ENCODE measurements around the gene KDM1A. TPM values are rescaled to one million over a fixed set of nuclear protein-coding genes. Genes with fewer than 3 reads are reported as not detected.

The KDM1A gene
- total and polyA plus RNA-seq, 8 donors: 17.1 to 78.9 (median 29.2) TPM

DNA sequence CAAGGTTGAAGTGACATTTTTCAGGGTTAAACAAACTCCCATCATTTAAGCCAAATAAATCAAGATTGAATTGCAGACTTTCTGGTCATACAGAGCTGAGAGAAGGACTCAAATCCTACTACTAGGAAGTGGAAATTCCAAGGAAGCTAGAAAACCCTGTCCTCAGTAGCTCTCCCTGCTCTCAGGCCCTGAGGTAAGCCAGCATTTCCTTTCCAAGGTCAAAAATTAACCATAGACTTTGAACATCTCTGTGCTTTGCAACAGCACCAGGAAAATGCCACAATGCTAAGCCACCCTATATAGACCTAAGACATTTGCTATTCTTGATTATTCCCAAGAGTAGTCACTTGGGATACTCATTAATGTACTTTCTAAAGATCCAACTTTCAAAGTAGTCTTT lies 104.3 kb downstream of the KDM1A start:
- TF ChIP-seq POLR2A (IDR thresholded peaks at IDR 0.05): no peak
- no peak for TF ChIP-seq POLR2AphosphoS5 (IDR thresholded peaks at IDR 0.05)
- Histone ChIP-seq H3K9me3 (no peaks in the 10 kb centered on the region), H3K4me1 (peaks cover 13 to 64% (median 40%) of the 10 kb centered on the region in 4 donors), H3K36me3 (no peaks in the 10 kb centered on the region), H3K27ac (no peak overlapping the region), H3K27me3 (no peaks in the 10 kb centered on the region), H3K4me3 (no peak overlapping the region)
- intact Hi-C loops (cut with DNase I; ENCODE audit: low total_unique reads): no loop called here
- no peak for DNase-seq

DNA sequence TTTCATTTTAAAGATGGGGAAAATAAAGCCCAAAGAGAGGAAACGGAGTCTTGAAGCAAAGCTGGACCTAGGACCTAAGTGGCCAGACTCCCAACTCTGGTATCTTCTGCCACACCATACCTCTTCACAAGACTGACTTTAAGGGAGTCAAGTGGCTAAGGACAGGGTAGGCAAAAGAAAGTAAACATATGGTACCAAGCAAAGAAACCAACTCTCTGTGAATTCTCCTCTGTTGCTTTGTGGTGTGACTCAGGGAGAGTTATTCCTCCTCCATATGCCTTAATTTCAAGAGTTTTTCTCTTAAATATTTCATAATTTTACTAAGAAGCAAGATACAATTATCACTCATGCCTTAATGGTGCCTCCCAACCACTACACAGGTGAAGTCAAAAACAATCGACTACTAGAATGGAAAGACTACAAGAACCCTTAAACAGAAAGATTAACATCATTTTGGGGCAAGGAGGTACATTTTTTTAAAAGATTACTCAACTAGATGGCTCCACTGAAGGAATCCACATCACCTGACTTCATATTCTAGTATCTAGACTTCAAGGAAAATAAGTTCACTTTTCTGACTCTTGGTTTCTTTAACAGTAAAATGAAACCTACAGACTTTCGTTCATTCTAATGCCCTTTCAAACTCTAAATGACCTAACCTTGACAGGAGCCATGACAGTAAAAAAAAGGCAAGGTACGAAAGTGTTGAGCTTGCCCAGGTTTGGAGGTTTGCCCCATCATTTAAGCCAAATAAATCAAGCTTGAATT lies 105.2 kb downstream of the KDM1A start:
- TF ChIP-seq, protein P1, sequence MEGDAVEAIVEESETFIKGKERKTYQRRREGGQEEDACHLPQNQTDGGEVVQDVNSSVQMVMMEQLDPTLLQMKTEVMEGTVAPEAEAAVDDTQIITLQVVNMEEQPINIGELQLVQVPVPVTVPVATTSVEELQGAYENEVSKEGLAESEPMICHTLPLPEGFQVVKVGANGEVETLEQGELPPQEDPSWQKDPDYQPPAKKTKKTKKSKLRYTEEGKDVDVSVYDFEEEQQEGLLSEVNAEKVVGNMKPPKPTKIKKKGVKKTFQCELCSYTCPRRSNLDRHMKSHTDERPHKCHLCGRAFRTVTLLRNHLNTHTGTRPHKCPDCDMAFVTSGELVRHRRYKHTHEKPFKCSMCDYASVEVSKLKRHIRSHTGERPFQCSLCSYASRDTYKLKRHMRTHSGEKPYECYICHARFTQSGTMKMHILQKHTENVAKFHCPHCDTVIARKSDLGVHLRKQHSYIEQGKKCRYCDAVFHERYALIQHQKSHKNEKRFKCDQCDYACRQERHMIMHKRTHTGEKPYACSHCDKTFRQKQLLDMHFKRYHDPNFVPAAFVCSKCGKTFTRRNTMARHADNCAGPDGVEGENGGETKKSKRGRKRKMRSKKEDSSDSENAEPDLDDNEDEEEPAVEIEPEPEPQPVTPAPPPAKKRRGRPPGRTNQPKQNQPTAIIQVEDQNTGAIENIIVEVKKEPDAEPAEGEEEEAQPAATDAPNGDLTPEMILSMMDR (IDR thresholded peaks at IDR 0.05): no peak
- no peak for TF ChIP-seq POLR2AphosphoS5 (IDR thresholded peaks at IDR 0.05)
- no peak for TF ChIP-seq EP300 (IDR thresholded peaks at IDR 0.05)
- no peak for TF ChIP-seq POLR2A (IDR thresholded peaks at IDR 0.05)
- Histone ChIP-seq H3K4me3 (no peak overlapping the region), H3K36me3 (no peaks in the 10 kb centered on the region), H3K9me3 (no peaks in the 10 kb centered on the region), H3K27ac (no peak overlapping the region), H3K27me3 (no peaks in the 10 kb centered on the region), H3K4me1 (peaks cover 13 to 59% (median 37%) of the 10 kb centered on the region in 4 donors)
- whole genome bisulfite sequencing, 5 donors: 89 to 95% (median 92%) methylated on average over 4 of the region's 4 CpGs
- DNase-seq: no peak
- intact Hi-C loops (cut with DNase I; ENCODE audit: low total_unique reads): no loop called here

DNA sequence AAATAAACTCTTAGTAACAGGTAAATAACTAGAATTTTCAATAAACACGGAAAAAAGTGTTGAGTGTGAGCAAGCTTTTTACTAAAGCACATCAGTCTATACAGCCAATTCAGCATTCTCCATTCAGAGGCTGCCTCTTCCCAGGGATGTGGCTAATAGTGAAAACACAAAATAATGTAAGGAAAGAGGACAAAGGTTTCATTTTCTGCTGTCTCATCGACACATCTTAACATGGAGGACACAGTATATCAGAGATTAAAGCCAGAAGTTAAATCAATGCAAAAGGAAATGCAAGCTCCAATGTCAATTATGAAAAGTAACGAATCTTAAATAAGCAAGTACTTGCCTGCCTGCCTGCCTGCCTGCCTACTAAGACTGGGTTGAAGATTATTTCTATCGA lies 106.2 kb downstream of the KDM1A start:
- no peaks in the 10 kb centered on the region for H3K9me3 ChIP-seq
- H3K4me1 ChIP-seq: peaks cover 8 to 49% (median 31%) of the 10 kb centered on the region in 4 donors
- DNase-seq: no peak
- intact Hi-C loops (cut with DNase I; ENCODE audit: low total_unique reads): no loop called here
- no peak overlapping the region for H3K27ac ChIP-seq
- H3K27me3 ChIP-seq: no peaks in the 10 kb centered on the region
- no peak for TF ChIP-seq EP300 (IDR thresholded peaks at IDR 0.05)
- TF ChIP-seq POLR2AphosphoS5 (IDR thresholded peaks at IDR 0.05): no peak
- TF ChIP-seq, protein P1 (IDR thresholded peaks at IDR 0.05): no peak
- no peak for TF ChIP-seq POLR2A (IDR thresholded peaks at IDR 0.05)
- 80 to 90% (median 88%) methylated on average over 4 of the region's 4 CpGs for WGBS, 5 donors
- no peak overlapping the region for H3K4me3 ChIP-seq
- no peaks in the 10 kb centered on the region for H3K36me3 ChIP-seq

DNA sequence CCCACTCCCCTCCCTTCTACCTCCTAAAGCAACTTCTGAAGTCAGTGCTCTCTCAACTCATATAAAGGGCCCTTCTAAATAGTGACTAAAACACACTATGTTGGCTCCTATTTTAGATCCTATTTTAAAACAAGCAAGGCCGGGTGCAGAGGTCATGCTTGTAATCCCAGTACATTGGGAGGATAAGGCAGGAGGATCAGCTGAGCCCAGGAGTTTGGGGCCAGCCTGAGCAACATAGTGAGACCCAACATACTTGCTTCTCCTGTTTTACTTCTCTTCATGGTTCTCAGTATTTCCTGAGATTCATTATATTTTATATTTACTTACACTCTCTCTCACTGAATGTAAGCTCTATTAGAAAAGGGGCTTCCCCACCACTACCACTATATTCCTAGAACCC lies 106.9 kb downstream of the KDM1A start:
- Histone ChIP-seq H3K4me3 (no peak overlapping the region), H3K36me3 (no peaks in the 10 kb centered on the region), H3K27me3 (no peaks in the 10 kb centered on the region), H3K4me1 (peaks cover 8 to 43% (median 28%) of the 10 kb centered on the region in 4 donors), H3K27ac (no peak overlapping the region), H3K9me3 (no peaks in the 10 kb centered on the region)
- intact Hi-C loops (cut with DNase I; ENCODE audit: low total_unique reads): no loop called here
- TF ChIP-seq POLR2A (IDR thresholded peaks at IDR 0.05): no peak
- TF ChIP-seq EP300 (IDR thresholded peaks at IDR 0.05): no peak
- no peak for TF ChIP-seq POLR2AphosphoS5 (IDR thresholded peaks at IDR 0.05)
- TF ChIP-seq, protein P1 (IDR thresholded peaks at IDR 0.05): no peak
- DNase-seq: no peak
- WGBS, 5 donors: 42 to 65% (median 60%) methylated on average over 1 of the region's 1 CpG

DNA sequence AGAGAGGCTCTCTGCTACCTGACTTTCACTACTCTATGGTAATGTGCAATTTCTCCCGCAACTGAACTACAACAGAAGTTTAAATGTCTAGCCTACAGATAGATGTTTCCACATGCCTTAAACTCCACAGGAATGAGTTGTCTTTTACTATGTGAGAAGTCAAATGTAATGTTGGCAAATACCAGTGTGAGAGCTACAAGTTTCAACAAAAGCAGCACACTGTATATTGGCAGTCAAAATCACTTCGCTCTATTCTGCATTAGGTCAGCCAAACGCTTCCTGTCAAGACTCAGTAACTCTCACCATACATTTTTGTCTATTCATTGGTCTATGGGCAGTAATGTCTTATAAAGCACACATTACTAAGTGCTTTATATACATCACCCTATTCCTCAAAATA lies 107.5 kb downstream of the KDM1A start:
- 73 to 90% (median 89%) methylated on average over 3 of the region's 3 CpGs for WGBS, 5 donors
- no peak for DNase-seq
- TF ChIP-seq EP300 (IDR thresholded peaks at IDR 0.05) (no peak), POLR2AphosphoS5 (IDR thresholded peaks at IDR 0.05) (no peak), POLR2A (IDR thresholded peaks at IDR 0.05) (no peak)
- TF ChIP-seq, protein P1 (IDR thresholded peaks at IDR 0.05): no peak
- Histone ChIP-seq H3K27ac (no peak overlapping the region), H3K9me3 (no peaks in the 10 kb centered on the region), H3K4me1 (peaks cover 8 to 40% (median 25%) of the 10 kb centered on the region in 4 donors), H3K4me3 (no peak overlapping the region), H3K36me3 (no peaks in the 10 kb centered on the region), H3K27me3 (no peaks in the 10 kb centered on the region)
- intact Hi-C loops (cut with DNase I; ENCODE audit: low total_unique reads): no loop called here
